HFF-Myc (cell line): ENCODE results near the gene GLDC.
A peak's percentile ranks its signal among the peaks of the same experiment; 100 is the strongest.

ENCODE experiments used
- DNase-seq: peaks from one replicate; pipeline ENCODE4 v3.0.0-alpha.2; 2011; ENCODE audit warnings: low read depth; ENCODE audit errors: extremely low read depth
- H3K4me3 ChIP-seq: replicated peaks from 2 replicates; pipeline ENCODE4 v1.5.1; 2011; ENCODE audit warnings: low read depth, mild to moderate bottlenecking, control low read depth, low read length
- TF ChIP-seq, protein P1 (sequence below): IDR thresholded peaks from 2 replicates; pipeline ENCODE4 v1.5.1; 2012; ENCODE audit warnings: mild to moderate bottlenecking, low read depth, low read length, control low read depth; ENCODE audit errors: missing control alignments

The GLDC gene

DNA sequence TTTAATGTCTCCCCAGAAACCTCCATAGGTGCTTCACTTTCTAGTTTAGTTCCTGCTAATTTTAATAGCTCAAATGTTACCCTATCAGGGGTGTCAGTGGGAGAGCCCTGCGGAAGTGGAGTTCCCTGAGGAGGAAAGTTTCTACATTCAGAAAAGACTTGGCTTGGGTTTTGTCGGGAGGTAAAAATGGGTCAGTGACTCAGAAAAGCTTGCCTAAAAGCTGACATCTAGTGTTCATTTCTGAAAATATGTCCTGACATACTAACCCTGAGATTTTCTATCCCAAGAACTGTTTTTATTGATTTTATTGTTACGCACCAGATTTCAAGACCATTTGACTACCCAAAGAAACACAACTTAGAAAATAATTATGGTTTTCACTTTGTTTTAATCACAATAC, 40.9 kb upstream of the GLDC start:
- TF ChIP-seq, protein P1, sequence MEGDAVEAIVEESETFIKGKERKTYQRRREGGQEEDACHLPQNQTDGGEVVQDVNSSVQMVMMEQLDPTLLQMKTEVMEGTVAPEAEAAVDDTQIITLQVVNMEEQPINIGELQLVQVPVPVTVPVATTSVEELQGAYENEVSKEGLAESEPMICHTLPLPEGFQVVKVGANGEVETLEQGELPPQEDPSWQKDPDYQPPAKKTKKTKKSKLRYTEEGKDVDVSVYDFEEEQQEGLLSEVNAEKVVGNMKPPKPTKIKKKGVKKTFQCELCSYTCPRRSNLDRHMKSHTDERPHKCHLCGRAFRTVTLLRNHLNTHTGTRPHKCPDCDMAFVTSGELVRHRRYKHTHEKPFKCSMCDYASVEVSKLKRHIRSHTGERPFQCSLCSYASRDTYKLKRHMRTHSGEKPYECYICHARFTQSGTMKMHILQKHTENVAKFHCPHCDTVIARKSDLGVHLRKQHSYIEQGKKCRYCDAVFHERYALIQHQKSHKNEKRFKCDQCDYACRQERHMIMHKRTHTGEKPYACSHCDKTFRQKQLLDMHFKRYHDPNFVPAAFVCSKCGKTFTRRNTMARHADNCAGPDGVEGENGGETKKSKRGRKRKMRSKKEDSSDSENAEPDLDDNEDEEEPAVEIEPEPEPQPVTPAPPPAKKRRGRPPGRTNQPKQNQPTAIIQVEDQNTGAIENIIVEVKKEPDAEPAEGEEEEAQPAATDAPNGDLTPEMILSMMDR = peak; percentile 11
- H3K4me3 ChIP-seq = no peak overlapping the region
- no peak for DNase-seq

DNA sequence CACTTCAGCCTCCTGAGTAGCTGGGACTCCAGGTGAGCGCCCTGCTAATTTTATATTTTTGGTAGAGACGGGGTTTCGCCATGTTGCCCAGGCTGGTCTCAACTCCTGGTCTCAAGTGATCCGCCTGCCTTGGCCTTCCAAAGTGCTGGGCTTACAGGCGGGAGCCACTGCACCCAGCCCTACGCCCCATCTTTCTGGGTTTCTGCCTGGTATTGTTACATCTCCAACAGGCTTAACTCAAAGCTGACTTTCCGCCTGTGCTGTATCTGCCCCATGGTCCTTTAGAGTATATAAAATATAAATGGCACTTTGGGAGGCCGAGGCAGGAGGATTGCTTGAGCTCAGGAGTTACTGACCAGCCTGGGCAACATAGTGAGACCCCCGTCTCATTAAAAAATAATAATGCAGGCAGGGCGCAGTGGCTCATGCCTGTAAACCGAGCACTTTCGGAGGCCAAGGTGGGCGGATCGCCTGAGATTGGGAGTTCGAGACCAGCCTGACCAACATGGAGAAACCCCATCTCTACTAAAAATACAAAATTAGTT, 36.5 kb upstream of the GLDC start:
- peak overlapping the region; percentile 72 for H3K4me3 ChIP-seq
- DNase-seq = no peak
- TF ChIP-seq, protein P1 = no peak

DNA sequence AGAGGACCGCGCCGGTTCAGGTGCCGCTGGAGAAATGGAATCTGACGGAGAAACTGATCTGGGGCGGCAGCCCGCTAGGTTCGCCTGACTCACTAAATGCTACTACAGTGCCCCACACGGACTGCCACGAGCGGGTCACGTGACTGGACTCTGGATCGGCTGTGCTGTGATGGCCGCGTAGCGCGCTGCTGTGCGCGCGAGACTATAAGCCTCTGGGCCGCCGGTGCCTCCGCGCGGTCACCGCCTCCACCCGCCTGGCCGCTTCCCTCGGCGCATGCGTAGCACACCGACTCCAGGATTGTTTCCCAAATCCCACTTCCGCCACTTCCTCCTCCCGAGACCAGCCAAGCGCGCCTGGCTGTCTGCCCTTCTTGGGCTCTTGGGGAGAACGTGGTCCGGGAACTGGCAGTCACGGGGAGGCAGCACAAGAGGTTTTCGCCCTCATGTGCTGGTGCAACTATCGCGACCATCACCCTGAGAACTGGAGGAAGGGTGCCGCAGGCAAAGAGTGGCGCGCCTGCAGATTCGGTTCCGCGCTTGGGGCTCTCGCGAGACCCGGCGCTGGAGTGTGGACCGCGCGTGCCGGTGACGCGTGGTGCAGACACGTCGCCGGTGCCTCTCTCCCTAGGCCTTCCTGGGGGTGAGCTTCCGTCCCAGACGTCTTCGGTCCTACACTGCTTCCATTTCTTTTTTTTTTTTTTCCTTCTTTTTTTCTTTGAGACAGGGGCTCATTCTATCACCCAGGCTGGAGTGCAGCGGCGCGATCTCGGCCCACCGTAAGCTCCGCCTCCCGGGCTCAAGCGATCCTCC, 35.8 kb upstream of the GLDC start:
- peak overlapping the region; percentile 72 for H3K4me3 ChIP-seq
- TF ChIP-seq, protein P1 = no peak
- peak; percentile 90 for DNase-seq

DNA sequence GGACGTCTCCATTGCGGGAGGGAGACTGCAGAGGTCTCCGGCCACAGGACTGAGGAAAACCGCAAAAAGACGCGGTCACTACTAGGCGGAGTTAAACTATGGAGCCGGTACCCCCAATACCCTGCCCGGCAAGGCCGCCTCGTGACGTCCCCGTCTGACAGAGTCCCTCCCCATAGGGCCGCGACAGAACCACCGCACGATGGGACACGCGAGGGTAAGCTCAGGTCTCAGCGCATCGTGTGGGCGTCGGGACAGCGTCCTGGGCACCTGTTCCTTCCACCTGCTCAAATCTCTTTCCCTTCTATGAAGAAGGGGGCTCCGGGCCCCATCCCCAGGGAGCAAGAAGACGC, 35.2 kb upstream of the GLDC start:
- peak overlapping the region; percentile 72 for H3K4me3 ChIP-seq
- DNase-seq = peak; percentile 5
- TF ChIP-seq, protein P1 = no peak

DNA sequence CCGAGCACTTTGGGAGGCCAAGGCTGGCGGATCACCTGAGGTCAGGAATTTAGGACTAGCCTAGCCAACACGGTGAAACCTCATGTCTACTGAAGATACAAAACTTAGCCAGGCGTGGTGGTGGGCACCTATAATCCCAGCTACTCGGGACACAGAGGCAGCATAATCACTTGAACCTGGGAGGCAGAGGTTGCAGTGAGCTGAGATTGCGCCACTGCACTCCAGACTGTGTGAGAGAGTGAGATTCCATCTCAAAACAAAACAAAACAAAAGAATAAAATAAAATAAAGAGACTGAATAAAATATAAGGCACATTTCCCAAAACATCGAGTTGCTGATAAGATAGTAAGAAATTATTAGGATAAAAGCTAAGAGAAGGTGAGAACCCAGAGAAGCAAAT, 32.3 kb upstream of the GLDC start:
- no peak for DNase-seq
- TF ChIP-seq, protein P1 = no peak
- H3K4me3 ChIP-seq = no peak overlapping the region

DNA sequence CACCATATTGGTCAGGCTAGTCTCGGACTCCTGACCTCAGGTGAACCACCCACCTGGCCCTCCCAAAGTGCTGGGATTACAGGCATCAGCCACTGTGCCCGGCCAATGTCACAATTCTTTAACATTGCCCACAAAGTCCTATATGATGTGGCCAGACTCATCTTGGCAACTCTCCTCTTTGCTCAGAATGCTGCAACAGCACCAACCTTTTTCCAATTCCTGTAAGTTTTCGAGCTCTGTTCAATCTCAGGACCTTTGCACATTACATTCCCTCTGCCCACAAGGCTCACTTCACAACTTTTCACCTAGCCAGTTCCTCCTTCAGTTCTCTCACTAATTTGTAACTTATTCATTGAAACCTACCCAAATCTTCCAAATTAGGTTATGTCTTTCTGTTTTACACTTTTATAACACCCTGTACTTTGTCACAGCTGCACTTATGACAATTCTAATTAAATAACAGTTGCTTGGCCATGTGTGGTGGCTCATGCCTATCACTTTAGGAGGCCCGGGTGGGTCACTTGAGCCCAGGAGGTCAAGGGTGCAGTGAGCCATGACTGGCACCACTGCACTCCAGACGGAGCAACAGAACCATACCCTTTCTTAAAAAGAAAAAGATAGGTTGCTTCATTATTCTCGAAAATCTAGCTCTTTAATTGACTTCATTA, 30.9 kb upstream of the GLDC start:
- no peak for DNase-seq
- TF ChIP-seq, protein P1 = no peak
- no peak overlapping the region for H3K4me3 ChIP-seq
